NCI-H345 treated with DMSO at 0.1 percent for 48 hours (cell line): ENCODE data around the gene MYH7.
"Not testable (repeated sequence)": the region's sequence is repeated elsewhere in the genome, so short reads cannot be mapped to it uniquely, and the experiment has no call there.

ENCODE experiments used
- DNase-seq: peaks from one replicate; lab custom pipeline; 2025; ENCODE audit not compliant: unreplicated experiment; lab: John Stamatoyannopoulos, UW

The MYH7 gene

DNA sequence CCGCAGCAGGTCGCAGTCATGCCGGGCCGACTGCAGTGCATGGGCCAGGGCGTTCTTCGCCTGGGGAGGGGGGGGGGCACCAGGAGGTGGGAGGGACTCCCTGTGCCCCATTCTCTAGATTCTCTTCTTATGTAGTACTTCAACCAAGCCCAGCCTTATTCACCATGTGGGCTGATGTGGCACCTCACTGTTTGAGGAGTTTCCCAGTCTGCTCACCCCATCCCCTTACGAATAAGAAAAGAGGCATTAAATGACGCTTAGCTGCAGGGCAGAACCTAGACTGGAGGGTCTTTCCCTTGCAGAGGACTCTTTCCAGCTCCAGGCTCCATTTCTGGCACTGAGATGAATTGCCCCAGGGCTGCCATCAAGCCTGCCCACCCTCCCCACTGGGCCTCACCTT, 46.5 kb downstream of the MYH7 start:
- no peak for DNase-seq

DNA sequence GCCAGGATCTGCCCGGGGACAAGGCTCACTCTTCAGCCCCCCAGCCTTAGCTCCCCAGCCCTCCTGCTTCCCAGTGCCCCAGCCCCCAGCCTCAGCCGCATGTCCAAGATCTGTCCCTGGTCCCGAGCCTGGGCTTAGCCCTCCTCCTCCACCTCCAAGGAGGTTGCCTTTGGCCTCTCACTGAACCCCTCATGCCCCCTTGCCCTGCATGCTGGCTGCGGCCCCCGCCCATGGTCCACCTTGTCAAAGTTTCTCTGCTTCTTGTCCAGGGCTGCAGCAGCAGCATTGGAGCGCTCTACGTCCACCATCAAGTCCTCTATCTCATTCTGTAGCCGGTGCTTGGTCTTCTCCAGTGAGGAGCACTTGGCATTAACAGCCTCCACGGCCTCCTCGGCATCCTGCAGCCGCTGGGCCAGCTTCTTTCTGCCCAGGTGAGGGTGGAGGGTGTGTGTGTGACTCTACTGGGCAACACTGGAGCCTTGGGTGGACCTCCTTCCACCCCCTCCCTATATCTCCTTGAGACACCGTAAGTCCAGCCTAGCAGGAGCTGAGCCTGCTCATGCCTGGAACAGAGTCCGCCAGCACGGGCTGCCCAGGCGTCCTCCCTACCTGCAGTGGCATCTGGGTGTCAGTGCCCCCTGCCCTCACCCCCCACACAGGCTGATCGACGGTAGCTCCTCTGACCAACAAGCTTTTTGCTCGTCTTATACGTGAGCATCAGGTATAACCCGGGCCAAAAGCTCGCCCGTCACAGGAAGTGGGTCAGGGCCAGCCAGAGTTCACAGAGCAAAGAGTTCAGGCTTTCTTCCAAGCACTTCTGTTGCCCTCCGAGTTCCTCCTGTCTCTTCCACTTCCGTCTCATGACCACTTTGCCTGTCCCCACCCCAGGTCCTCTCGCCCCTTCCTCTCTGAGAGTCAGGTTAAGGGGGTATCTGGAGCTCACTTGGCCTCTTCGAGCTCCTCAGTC, 47.3 kb downstream of the MYH7 start:
- DNase-seq: no peak

DNA sequence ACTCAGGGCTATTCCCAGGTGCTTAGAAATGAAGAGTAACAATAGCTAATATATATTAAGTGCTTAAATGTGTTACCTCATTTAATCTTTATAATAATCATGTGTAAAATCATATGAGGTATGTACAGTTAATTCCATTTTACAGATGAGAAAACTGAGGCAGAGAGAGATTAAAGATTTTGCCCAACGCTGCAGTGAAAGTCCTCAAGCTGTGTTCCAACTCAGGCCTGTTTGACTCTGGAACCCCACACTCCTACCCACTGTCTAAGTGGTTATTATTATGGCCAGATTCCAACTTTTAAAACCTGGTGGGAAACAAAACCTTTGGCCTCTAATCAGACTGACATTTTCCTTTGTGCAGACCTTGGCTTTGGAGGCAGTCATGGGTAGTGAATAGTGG, 48.5 kb downstream of the MYH7 start:
- DNase-seq: no peak

DNA sequence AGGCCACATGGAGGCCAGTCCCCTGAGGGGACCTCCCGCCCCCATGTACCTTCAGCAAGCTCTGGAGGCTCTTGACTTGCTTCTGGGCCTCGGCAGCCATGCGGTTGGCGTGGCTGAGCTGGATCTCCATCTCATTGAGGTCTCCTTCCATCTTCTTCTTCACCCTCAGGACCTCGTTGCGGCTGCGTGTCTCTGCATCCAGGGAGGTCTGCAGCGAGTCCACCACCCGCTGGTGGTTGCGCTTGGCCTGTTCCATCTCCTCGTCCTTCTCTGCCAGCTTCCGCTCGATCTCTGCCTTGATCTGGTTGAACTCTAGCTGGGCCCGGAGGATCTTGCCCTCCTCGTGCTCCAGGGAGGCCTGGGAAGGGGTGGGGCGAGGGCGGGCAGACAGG, 49.2 kb downstream of the MYH7 start:
- DNase-seq: not testable (repeated sequence)

DNA sequence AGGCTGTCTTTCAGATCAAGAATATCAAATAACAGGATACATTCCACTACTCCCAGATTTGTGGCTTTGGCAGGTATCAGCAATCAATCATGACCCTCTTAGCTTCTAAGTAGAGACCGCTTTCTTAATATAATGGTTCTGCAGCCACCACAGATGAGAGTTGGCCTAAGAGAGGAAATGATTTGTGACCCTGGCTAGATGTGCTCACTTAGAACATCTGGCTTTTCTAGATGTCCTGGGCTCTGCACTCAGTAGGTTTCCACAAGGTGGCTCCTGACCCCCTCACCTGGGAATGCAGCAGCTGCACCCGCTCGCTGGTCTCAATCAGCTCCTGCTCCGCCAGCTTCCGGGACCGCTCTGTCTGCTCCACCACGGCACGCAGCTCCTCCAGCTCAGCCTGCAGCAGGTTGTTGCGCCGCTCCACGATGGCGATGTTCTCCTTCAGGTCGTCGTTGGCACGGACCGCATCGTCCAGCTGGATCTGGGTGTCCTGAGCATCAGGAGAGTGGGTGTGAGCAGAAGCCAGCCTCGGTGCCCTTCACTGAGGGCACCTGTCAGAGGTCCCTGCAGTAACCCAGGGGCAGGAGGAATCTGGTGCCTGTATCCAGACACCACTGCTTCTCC, 49.7 kb downstream of the MYH7 start:
- DNase-seq: no peak

DNA sequence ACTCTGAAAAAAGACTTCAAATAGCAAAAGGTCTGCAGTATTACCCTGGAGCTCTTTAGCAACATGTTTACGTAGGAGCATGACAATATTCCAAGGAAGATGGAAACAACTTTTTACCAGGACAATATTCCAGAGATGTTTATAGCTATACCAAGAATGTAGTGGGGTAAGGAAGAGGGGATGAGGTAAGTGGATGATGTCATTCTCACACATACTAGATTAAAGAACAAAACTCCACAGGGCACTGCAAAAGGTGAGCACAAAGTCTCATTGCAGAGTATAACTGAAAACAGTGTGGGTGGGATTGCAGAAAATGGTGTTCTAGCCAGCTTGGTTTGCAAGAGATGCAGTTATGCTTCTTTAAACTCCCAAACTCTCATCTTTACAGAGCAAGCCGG, 50.2 kb downstream of the MYH7 start:
- no peak for DNase-seq

DNA sequence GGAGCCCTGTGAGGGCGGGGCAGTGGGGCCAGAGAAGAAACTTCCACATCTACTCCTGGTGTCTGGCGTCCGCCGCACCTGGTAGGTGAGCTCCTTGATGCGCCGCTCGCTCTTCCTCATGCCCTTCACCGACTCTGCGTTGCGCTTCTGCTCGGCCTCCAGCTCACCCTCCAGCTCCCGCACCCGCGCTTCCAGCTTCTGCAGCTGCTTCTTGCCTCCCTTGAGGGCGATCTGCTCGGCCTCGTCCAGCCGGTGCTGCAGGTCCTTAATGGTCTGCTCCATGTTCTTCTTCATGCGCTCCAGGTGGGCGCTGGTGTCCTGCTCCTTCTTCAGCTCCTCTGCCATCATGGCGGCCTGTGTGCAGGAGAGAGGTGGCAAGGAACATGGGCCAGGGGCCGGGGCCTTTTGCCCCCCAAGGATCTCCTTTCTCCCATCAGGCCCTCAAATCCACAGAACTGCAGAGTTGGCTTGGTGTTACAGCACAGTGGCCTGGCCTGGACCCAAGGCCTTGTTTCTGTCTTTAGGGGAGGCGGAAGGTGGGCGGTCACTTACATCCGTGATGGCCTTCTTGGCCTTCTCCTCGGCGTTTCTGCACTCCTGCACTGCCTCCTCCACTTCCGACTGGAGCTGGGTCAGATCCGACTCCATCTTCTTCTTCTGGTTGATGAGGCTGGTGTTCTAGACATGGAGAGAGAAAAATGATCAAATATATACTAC, 50.9 kb downstream of the MYH7 start:
- no peak for DNase-seq

DNA sequence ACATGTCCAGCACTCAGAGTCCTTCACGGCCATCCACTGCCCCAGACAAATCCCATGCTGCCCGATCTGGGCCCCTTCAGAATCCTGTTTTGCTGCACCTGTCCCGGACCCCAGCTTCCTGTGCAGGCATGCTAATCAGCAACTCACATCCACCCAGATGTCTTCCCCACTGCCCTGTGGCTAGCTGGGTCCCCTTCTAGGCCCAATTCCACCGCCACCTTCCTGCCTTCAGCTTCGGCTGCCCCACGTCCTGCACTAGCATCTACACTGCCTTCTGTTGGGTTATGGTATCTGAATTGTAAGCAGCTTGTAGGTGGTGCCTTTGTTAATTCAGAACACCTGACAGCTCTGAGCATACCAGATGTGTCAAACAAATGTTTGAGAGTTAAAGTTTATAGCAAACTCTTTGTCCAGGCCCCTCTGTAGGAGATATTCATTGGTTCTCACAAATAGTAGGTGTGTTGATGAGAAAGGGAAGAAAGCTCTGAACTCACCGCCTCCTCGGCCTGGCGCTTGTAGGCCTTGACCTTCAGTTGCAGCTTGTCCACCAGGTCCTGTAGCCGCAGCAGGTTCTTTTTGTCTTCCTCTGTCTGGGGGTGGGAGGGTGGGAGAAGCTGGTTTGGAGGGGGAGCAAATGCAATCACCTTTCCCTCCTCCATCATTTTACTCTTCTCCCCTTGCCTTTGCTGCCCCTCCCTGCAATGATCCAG, 52.6 kb downstream of the MYH7 start:
- DNase-seq: no peak

DNA sequence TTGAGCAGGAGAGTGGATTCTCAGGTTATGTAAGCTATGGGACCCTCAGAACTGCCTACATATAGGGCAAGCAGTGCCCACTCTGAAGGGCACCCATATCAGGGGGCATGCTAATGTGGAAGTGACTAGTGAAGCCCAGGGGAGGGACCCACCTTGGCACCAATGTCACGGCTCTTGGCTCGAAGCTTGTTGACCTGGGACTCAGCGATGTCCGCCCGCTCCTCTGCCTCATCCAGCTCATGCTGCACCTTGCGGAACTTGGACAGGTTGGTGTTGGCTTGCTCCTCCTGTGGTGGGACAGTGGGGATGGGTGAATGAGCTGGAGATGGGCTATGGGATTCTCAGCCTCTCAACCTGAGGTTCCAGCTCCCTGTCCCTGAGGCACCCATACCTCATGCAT, 53.2 kb downstream of the MYH7 start:
- DNase-seq: no peak

DNA sequence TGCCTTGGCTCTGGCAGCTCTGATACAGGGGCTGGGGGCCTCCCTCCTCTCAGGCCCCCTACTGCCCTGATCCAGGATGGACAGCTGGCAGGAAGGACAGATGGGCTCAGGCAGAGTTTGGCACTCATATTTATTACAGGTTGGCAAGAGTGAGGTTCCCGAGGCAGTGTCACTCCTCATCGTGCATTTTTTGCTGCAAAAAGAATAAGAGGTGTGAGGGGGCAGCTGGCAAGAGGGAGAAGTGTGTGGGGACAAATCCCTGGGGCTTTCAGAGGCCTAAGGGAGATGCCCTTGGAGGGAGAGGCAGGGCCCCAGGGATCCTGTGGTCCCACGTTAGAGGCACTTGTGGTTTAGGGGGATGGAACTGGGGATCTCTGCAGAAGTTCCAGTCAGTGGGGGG, 53.6 kb downstream of the MYH7 start:
- peak; percentile 100 for DNase-seq

DNA sequence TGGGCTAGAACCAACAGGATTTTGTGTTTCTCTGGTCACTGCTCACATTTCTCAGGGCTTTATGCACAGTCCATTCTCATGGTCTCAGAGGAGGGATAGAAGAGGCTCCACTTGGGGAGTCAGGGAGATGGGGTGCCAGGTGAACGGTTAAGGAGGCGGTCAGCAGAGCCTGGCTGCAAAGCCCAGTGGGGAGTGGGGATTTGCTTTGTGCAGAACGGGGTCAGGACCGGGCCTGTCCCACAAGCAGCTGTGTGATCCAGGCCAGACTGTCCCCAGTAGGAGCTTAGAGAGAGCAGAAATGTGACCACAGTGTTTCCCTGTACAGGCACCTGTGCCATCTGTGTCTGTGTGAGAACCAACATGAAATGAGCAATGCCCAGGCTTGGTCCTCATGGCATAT, 54.5 kb downstream of the MYH7 start:
- no peak for DNase-seq

DNA sequence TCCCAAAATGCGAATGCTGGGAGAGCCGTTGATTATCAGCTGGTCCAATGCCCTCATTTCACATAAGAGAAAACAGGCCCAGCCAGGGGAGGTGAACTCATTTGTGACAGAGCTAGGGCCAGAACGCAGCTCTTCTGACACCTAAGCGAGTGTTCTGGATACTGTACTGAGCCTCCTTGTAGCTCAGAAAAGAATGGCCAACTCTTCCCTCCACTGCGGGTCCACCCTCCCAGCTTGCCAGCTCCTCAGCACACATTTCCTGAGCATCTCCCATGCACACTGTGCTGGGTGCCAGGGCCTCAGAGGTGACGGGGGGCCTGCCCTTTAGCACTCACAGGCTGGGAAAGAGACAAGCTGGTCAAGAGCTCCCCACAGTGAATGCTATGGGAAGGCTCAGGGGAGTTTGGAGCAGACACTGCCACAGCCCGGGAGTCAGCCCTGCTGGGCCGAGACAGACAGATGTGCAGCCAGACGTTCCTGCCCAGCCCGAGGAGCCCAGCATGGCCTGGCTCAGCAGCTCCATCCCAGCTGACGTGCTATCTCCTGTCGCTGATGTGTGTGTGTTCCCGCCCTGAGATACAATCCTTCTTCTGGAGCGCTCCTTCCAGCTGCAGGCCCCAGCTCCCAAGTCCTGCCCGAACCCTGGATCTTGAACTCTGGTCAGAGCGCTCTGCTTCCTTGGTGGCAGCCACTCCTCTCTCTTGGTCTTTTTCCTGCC, 55.1 kb downstream of the MYH7 start:
- no peak for DNase-seq

DNA sequence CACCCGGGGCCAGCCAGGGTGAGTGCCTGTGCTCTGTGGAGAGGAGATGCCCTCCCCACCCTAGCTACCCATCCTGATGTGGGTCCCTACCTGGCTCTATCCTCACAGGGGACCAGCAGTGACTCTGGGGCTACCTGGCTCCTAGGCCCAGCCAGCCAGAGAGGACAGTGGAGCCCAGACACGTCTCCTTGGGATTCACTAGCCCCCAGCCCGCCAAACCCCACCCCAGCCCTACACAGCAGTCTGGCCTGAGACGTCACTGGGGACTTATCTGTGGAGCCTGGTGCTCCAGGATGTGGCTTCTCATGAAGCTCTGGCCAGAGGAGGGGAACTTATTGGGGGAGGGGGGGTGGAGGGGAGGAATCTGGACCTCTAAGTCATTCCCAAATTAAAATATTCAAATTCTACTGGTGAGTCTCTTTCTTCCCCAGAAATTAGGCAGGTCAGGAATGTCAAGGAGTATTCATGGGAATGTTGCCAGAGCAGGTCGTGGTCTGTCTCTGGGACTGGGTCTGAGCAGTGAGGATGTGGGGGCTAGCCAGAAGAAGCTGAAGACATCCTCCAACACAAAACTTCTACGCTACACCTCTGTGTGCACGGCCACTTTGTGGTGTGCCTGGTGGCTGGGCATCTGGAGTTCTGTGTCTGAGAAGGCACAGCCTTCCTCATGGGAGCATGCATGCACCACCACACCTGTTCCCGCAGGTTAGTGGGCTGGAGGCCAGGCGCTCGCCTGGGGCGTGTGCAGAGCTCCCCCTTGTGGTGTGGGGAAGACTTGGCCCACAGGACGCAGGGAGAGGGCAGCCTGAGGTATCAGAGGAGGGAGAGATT, 55.9 kb downstream of the MYH7 start:
- DNase-seq: peak; percentile 27

DNA sequence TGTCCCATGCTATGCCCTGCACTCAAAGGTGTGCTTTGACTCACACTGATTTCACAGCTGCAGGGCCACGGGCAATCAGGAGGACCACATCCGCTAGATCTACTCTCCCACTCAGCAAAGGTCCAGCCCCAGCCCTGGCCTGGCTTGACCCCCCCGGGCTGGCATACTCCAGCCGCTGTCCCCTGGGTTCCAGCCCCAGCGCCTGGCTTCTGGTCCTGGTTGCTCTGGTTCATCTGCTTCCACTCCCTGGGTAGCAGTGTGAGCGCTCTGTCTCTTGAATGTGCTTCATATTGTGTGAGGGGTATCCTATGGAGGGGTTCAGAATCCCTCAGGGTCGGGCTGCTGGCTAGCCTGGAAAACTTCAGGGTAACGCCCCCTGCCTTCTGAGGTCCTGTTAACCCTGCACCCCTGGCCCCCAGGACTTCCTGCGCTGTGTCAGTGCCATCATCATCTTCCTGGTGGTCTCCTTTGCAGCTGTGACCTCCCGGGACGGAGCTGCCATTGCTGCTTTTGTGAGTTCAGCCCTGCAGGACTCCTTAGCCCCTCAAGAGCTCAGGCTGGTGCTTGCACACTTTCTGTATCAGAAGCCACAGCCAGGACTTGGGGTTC, 56.7 kb downstream of the MYH7 start:
- DNase-seq: no peak

DNA sequence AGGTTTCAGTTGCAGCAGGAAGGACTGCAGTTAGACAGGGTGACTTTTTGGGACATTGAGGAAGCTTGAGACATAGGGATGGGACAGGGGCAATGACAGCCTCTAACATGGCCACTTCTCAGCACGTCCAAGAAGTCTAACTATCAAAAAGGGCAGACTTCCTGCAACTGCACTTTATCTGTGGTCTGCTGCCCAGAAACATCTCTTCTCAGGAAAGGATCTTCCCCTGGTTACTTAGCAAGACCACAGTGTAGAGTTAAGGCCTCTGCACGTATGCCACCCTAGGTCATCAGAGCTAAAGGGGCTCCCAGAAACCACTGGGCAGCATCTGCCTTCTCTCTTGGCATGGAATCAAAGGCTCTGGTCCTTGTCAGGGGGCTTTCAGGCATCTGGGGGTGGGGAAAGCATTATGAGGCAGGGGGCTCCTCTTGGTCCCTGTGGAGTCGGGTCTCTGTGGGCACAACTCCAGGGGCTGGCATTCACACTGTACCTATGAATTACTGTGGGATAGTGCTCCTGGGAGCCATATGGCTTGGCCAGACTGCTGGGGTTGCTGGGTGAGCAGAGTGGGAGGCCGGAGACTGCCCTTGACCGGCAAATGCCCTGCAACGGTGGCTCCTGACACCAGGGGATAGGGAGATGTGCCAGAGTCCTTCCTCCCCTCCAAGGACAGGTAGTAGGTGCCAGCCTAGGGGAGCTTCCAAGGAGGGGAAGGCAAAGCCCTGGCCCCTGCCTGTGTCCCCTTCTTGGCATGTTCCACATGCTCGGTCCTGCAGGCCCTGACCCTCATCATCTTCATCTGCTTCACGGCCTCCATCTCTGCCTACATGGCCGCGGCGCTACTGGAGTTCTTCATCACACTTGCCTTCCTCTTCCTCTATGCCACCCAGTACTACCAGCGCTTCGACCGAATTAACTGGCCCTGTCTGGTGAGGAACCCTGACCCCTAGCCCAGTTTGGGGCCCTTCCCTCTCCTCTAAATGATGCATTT, 57.6 kb downstream of the MYH7 start:
- no peak for DNase-seq

DNA sequence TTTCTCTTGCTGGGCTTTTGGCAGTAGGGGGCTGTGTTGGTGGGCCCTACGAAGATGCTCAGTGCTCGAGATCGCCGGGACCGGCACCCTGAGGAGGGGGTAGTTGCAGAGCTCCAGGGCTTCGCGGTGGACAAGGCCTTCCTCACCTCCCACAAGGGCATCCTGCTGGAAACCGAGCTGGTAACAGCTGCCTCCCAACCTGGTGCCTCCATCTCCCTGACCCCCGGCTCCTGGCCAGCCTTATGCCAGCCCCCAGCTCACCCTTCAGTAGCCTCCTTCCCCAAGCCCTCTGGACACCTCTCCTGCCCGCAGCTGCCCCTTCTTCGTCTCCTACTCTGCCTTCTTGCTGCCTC, 58.3 kb downstream of the MYH7 start:
- DNase-seq: no peak

DNA sequence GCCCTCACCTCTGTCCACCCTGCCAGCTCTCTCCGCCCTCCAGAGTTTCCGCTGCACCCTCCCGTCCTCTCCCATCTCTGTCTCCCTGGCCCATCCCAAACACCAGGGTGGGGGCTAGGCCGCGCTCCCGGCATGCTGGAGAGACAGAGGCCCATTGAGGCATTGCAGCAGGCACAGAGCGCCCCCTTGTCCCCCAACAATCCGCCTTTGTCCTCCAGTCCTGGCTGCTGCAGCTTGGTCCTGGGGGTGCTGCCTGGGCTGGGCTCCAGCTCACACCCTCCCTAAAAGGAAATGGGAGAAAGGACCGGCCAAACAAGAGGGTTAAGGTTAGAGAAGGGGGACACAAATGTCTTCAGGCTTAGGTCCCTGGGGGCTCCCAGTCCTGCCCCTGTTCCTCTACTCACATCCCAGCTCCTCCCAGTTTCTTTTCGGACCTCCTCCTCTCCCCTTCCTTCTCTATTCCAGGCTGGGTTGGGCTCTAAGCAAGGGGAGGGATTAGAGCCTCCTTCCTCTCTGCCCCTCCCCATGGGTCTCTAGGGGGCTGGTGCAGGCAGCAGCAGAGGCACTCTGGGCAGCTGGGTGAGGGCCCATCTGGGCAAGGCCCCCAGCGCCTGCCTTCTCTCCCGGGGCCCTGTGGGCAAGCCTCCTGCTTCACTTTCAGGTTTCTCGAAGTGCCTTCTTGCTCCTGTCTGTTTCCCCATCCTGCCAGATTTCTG, 58.8 kb downstream of the MYH7 start, which contains the start of gene CMTM5:
Gene CMTM5 (plus strand): TSS at position 565 of the 716 bp plus-strand sequence. CDS start 206 bp downstream, outside the sequence.
- no peak for DNase-seq
